DOHH2 (cell line): ENCODE measurements around the gene E2F4.

Experiments
- H3F3A ChIP-seq: fragments of 200-600 bp; sonication (generic), shearing (Covaris generic); 2 replicates; pipeline ENCODE4 v1.6.0; 2016; ENCODE audit warnings: antibody characterized with exemption, mild to moderate bottlenecking; ENCODE audit not compliant: control insufficient read depth, insufficient read depth
- H3K27ac ChIP-seq: fragments of 200-600 bp; sonication (generic); 2 replicates; pipeline ENCODE4 v1.5.1; 2014; ENCODE audit warnings: low read depth, mild to moderate bottlenecking, low read length, moderate library complexity
- H3K27me3 ChIP-seq: fragments of 200-600 bp; sonication (generic); 2 replicates; pipeline ENCODE4 v1.6.1; 2014; ENCODE audit warnings: mild to moderate bottlenecking, low read length, mixed read lengths; ENCODE audit not compliant: control insufficient read depth
- H3K36me3 ChIP-seq: fragments of 200-600 bp; sonication (generic); 2 replicates; pipeline ENCODE4 v1.6.1; 2014; ENCODE audit warnings: mild to moderate bottlenecking, low read length, moderate library complexity, mixed read lengths; ENCODE audit not compliant: control insufficient read depth
- H3K4me1 ChIP-seq: fragments of 200-600 bp; sonication (generic); 2 replicates; pipeline ENCODE4 v1.6.1; 2014; ENCODE audit warnings: mild to moderate bottlenecking, low read length, mixed read lengths; ENCODE audit not compliant: control insufficient read depth
- H3K4me2 ChIP-seq: fragments of 200-600 bp; sonication (generic); 2 replicates; pipeline ENCODE4 v1.6.0; 2014; ENCODE audit warnings: mild to moderate bottlenecking, low read length, moderate library complexity
- H3K4me3 ChIP-seq: fragments of 200-600 bp; sonication (generic); 2 replicates; pipeline ENCODE4 v1.5.1; 2014; ENCODE audit warnings: mild to moderate bottlenecking, low read length, mixed read lengths
- H3K79me2 ChIP-seq: fragments of 200-600 bp; sonication (generic); 2 replicates; pipeline ENCODE4 v1.6.1; 2014; ENCODE audit warnings: mild to moderate bottlenecking, low read length, mixed read lengths; ENCODE audit not compliant: control insufficient read depth
- H3K9me2 ChIP-seq: fragments of 200-600 bp; sonication (generic); replicated peaks from 2 replicates; pipeline ENCODE4 v1.6.1; 2014; ENCODE audit warnings: mild to moderate bottlenecking, low read length, mixed read lengths; ENCODE audit not compliant: control insufficient read depth
- H3K9me3 ChIP-seq: fragments of 200-600 bp; sonication (generic); 2 replicates; pipeline ENCODE4 v1.6.1; 2014; ENCODE audit warnings: antibody characterized with exemption, low read length, mixed read lengths; ENCODE audit not compliant: control insufficient read depth, insufficient read depth
- H4K20me1 ChIP-seq: fragments of 200-600 bp; sonication (generic); 2 replicates; pipeline ENCODE4 v1.6.0; 2014; ENCODE audit warnings: low read depth, mild to moderate bottlenecking, antibody characterized with exemption, low read length, moderate library complexity; ENCODE audit not compliant: control insufficient read depth, insufficient read depth
- CTCF ChIP-seq: fragments of 200-600 bp; sonication (generic); IDR thresholded peaks from one replicate; pipeline ENCODE4 v1.5.1; 2014; ENCODE audit warnings: antibody characterized with exemption, mild to moderate bottlenecking, low read depth, low read length; ENCODE audit not compliant: poor library complexity, severe bottlenecking
- EZH2phosphoT487 ChIP-seq: fragments of 200-600 bp; sonication (generic); IDR thresholded peaks from 2 replicates; pipeline ENCODE4 v1.6.1; 2017; ENCODE audit warnings: borderline replicate concordance, mild to moderate bottlenecking, antibody characterized with exemption, low read length, moderate library complexity, mixed read lengths

Gene E2F4

GRCh38 chr16:67179421-67180080 lies 12.4 kb upstream of the E2F4 start:
- Histone ChIP-seq H3K79me2 (0 out of 2 replicates have a peak, but pooled peaks cover 8% of the 10 kb centered on the region), H4K20me1 (peaks cover 7% of the 10 kb centered on the region; the same call in 1 of the 2 replicates), H3K36me3 (no peaks in the 10 kb centered on the region), H3K9me3 (no peaks in the 10 kb centered on the region), H3K9me2 (no peaks in the 10 kb centered on the region), H3K4me1 (peaks cover 29% of the 10 kb centered on the region), H3K27ac (no peak overlapping the region), H3K4me2 (no peak overlapping the region), H3K27me3 (peaks cover 30% of the 10 kb centered on the region), H3K4me3 (no peak overlapping the region), H3F3A (no peaks in the 10 kb centered on the region; the same call in 1 of the 2 replicates)
- no peak for TF ChIP-seq CTCF
- no peak for TF ChIP-seq EZH2phosphoT487

GRCh38 chr16:67180166-67180565 lies 11.8 kb upstream of the E2F4 start:
- H3K36me3 ChIP-seq, result no peaks in the 10 kb centered on the region
- no peak overlapping the region for H3K4me3 ChIP-seq
- peaks cover 7% of the 10 kb centered on the region; the same call in 1 of the 2 replicates for H4K20me1 ChIP-seq
- peaks cover 33% of the 10 kb centered on the region for H3K4me1 ChIP-seq
- H3K9me3 ChIP-seq, result no peaks in the 10 kb centered on the region
- peaks cover 30% of the 10 kb centered on the region for H3K27me3 ChIP-seq
- TF ChIP-seq CTCF (no peak), EZH2phosphoT487 (no peak)
- H3K9me2 ChIP-seq, result no peaks in the 10 kb centered on the region
- no peak overlapping the region for H3K4me2 ChIP-seq
- H3K79me2 ChIP-seq, result 0 out of 2 replicates have a peak, but pooled peaks cover 8% of the 10 kb centered on the region
- no peak overlapping the region for H3K27ac ChIP-seq
- H3F3A ChIP-seq, result no peaks in the 10 kb centered on the region; the same call in 1 of the 2 replicates

GRCh38 chr16:67181346-67181745 lies 10.6 kb upstream of the E2F4 start:
- no peaks in the 10 kb centered on the region for H3K9me2 ChIP-seq
- no peak overlapping the region for H3K4me3 ChIP-seq
- peaks cover 39% of the 10 kb centered on the region for H3K4me1 ChIP-seq
- H3K79me2 ChIP-seq, result 0 out of 2 replicates have a peak, but pooled peaks cover 8% of the 10 kb centered on the region
- H4K20me1 ChIP-seq, result peaks cover 7% of the 10 kb centered on the region; the same call in 1 of the 2 replicates
- no peak overlapping the region for H3K27ac ChIP-seq
- H3K9me3 ChIP-seq, result no peaks in the 10 kb centered on the region
- no peaks in the 10 kb centered on the region for H3K36me3 ChIP-seq
- peaks cover 37% of the 10 kb centered on the region for H3K27me3 ChIP-seq
- H3K4me2 ChIP-seq, result no peak overlapping the region
- H3F3A ChIP-seq, result no peaks in the 10 kb centered on the region
- no peak for TF ChIP-seq CTCF
- TF ChIP-seq EZH2phosphoT487, result no peak
